HG03457 (cell line): ENCODE measurements around the gene DNAJB1.
A peak's percentile ranks its signal among the peaks of the same experiment; 100 is the strongest.
"Not testable (repeated sequence)": the region's sequence is repeated elsewhere in the genome, so short reads cannot be mapped to it uniquely, and the experiment has no call there.

Experiments used
- ATAC-seq: cut with Tn5 transposase; IDR thresholded peaks from one replicate; pipeline ENCODE4 v1.9.1; 2021; ENCODE audit warnings: moderate number of reproducible peaks; ENCODE audit not compliant: unreplicated experiment

DNAJB1 gene

DNA sequence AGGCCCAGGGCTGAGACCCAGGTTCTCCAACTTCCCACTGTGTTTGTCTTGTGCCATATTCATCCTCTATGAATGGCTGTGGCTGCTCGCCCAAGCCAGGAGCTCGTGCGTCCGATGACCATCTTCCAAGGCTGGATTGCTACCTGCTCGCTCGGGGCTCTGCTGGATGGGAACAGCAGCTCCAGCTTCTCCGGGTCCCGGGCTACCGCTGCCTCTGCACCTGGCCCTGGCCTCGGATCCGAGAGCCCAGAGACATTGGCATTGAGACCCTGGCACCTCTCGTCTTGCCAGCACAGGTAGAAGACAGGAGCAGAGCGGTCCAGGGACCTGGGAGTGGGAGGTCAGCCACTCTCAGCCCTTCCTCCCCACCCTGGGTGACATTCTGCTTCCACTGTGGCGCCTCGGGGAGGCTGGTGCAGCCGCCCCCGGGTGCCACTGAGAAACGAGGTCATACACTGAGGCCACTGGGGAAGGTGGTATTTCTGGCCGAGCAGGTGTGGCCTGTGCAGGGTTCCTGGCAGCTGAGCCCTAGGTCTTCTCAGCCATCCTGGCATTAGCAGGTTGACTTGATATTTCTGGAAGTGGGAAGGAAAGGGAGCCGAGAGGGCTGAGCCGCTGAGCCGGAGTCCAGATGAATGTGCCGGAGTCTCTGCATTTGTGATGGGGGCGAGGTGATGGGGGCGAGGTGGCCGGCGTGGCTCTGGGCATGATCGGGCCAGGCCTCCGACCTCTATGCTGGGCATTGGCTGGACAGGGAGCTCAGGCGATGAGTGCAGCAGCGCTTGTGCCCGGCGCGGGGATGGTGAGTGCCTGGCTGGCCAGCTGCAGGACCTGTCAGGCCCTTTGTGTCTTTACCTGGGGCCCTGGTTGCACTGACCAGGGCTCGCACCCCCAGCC is 35.1 kb upstream of the DNAJB1 start:
- ATAC-seq = no peak

DNA sequence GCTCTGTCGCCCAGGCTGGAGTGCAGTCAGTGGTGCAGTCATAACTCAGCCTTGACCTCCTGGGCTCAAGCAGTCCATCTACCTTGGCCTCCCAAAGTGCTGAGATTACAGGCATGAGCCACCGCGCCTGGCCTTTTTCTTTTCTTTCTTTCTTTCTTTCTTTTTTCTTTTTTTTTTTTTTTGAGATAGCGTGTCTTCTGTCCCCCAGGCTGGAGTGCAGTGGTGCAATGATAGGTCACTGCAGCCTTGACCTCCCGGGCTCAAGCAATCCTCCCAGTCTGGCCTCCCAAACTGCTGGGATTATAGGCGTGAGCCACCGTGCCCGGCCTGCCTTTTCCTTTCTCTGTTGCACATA is 33.8 kb upstream of the DNAJB1 start:
- not testable (repeated sequence) for ATAC-seq

DNA sequence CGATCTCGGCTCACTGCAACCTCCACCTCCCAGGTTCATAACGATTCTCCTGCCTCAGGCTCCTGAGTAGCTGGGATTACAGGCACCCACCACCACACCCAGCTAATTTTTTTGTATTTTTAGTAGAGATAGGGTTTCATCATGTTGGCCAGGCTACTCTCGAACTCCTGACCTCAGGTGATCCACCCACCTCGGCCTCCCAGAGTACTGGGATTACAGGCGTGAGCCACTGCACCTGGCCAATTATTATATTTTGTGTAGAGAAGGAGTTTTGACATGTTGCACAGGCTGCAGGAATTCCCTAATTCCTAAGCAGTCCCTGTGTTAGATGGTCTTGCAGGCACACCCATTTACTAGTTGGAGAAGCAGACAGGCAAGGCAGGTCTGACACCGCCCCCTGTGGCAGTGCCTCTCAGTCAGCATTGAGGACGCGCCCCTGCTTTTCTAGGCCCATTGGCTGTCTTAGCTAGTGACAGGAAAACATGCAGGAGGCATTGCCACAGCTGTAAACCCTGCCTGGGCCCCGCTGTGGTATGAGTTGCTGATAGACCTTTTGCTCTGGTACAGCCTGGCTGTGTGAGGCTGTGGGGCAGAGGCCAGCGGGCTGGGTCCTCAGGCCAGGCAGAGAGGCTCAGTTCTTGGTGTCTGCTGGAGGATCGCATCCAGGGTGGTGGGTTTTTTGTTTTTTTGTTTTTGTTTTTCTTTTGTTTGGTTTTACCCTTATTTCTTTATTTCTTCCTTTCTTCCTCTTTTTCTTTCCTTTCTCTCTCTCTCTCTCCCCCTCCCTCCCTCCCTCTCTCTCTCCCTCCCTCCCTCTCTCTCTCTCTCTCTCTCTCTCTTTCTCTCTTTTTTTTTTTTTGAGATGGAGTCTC is 33.2 kb upstream of the DNAJB1 start:
- not testable (repeated sequence) for ATAC-seq

DNA sequence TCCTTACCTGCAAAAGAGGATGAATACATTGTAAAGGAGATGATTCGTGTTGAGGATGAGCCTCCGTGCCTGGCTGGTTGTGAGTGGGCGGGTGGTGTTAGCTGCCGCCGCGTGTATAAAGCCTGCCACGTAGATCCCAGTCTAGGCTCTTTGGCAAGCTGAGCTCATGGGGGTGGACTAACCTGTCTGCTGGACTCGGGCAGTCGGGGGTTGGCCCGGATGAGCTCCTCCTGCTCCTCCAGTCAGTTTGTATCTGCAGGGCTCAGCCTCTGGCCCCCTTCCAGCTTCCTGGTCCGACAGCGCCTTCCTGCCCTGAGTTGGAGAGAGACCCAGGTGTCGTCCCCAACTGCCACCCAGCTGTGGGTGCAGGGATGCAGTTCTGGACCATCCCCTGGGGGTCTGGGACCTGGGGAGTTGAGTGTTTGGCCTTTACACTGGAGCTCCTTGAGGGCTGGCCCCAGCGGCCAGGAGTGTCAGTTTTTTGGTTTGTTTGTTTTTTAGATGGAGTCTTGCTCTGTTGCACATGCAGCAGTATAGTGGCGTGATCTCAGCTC is 32.1 kb upstream of the DNAJB1 start:
- ATAC-seq = no peak

DNA sequence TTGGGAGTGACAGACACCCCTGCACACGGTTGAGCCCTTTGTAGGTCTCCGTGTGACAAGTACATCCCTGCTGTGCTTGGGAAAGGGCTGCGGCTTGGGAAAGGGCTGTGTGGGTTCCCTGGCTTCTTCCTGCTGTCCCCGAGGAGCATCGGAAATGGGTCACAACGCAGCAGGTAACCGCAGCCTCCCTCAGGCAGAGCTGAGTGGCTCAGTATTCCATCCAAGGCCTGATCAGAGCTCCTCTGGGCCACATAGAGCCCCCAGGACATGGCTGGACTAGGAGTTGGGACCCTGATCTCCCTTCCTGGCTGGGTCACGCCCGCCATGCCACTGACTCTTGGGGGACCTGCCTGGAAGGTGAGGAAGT is 27.5 kb upstream of the DNAJB1 start:
- ATAC-seq = no peak

DNA sequence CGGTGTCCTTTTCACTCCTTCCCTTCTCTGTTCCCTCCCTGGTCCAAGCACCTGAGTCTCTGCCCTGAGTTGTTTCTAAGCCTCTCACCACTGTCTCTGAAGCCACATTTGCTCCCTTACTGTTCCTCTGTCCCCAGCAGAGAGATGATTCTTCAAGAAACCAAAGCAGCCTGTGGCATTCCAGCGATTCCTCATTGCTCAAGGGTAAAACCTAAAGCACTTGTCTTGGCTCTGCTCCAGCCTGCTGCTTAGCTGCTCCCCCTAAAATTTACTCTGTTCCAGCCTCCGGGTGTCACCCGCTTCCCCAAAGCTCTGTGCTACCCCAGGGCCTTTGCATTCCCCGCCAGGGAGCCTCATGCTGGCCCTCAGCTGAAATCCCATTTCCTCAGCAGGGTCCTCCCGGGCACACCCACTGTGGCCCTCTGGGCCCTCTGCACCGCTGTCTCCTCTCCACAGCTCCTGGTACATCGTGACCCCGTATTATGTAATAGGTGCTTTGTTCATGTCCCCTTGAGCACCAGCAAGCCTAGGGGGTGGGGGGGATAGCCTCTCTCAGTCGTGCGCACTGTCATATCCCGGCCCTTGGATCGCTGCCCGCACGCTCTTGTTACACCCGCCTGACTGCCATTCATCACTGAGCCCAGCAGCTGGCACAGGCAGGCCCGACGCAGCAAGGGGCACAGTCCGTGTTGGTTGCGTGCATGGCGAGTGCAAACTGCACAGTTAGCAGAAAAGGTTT is 26.9 kb upstream of the DNAJB1 start:
- no peak for ATAC-seq

DNA sequence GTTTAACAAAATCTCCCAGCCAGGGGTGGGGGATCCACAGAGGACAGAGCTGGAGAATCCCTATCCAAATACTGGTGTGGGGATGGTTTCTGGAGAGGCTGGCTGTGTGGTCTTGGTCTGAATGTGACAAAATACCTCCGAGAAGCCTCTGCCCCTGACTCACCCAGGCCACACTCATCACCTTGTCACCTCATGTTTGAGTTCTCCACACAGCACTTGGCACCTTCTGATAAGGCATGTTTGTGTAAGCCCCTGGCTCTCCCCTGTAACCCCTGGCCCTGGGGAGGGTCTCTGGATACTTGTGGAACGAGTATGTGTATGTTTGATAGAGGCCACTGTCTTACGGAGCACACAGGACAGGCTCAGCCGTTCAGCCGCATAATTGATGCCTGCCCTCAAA is 25.9 kb upstream of the DNAJB1 start:
- ATAC-seq = no peak

DNA sequence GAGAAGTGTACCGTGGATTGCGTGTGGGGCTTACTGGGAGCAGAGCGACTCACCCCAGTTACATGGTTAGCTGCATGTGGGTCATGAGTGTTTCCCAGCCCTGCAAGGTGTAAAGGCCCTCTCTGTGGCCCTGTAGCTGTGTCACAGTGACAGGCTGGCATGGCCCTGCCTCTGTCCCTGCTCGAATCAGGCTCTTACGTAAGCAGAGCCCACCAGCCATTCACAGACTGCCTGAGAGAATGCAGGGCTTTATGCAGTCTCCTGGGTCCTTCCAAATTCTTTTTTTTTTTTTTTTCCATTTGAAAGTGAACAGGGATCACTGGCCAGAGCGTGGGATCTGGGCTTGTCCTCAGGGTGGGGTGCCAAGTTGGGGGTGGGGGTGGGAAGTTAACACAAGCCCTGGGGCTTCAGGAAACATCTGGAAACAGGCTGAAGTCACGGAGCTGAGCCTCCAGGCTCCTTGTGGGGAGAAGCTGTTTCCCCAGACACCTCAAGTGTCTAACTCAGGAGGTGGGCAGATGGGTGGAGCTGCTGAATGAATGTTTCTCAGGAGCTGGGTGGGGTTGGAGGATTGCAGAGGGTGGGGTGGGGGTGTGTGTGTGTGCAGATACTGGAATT is 24.6 kb upstream of the DNAJB1 start:
- ATAC-seq = no peak

DNA sequence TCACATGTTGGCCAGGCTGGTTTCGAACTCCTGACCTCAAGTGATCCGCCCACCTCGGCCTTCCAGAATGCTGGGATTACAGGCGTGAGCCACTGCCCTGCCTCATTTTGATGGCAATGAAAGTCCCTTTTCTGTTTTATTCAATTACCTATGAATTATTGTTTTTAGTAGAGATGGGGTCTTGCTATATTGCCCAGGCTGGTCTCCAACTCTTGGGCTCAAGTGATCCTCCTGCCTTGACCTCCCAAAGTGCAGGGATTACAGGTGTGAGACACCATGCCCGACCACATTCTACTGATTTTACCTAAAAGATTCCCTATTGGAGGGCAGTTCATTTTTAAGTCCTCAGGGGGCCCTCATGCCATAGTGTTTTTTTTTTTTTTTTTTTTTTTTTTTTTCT is 23.8 kb upstream of the DNAJB1 start:
- not testable (repeated sequence) for ATAC-seq

DNA sequence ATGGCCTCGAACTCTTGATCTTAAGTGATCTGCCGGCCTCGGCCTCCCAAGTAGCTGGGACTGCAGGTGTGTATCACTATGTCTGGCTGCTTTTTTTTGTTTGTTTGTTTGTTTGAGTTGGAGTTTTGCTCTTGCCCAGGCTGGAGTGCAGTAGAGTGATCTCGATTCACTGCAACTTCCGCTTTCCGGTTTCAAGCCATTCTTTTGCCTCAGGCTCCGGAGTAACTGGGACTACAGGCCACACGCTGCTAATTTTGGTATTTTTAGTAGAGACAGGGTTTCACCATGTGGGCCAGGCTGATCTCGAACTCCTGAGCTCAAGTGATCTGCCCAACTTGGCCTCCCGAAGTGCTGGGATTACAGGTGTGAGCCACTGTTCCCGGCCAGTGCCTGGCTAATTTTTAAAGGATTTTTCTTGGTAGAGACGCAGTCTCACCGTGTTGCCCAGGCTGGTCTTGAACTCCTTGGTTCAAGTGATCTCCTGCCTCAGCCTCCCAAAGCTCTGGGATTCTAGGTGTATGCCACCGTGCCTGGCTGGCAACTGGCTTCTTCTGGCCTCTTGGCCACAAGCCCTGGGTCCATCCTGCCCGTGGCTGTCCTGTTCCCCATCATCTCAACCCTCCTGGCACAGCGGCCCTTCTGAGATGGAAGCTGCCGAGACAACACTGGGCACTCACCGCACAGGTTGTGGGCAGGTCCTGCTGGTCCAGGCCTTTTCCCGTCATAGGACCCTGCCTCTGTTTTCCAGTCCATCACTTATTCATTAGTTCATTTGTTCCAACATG is 22.7 kb upstream of the DNAJB1 start:
- ATAC-seq = no peak

DNA sequence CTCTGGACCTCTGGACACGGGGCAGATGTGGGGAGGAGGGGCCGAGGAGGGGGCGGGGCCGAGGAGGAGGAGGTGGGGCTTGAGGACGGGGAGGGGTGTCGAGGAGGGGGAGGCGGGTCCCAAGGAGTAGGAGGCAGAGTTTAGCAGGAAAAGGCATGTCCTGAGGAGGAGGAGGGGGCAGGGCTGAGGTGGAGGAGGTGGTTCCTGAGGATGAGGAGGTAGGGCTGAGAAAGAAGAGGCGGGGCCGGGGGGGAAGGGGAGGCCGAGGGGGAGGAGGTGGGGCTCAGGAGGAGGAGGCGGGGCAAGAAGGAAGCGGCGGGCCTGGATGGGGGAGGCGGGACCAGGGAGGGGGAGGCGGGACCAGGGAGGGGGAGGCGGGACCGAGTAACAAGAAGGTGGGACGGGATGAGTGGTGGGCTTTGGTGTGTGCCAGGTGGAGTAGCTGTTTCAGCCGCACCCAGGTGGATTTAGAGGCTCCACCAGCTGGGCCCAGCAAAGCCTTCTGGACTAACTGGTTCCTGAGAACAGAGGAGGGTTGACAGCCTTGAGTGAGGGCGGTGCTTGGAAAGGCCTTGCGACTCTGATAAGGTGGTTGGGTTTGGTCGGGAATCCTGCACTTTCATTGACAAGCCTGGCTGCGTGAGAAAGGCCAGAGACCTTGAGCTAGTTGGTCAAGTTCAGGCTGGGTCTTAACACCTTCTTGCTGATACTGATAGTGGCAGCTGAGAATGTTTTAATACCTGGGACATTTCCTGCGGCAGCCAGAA is 18.9 kb upstream of the DNAJB1 start:
- ATAC-seq = no peak

DNA sequence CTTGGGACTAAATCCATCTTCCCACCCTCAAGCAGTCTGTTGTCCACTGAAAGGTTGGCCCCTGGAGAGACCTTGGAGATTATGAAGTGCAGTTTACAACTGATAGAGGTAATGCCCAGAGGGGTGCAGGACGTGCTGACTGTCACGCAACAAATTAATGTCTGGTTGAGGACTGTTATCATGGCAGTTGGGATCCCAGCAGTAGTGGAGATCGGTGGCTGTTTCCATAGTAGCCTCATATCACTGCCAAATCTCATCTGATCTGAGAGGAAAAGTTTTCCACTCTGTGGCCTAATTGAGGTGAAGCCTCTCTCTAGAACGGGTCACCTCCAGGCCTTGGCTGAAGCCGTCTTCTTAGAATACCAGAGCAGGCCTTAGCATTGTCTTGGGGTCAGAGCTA is 15.3 kb upstream of the DNAJB1 start:
- no peak for ATAC-seq

DNA sequence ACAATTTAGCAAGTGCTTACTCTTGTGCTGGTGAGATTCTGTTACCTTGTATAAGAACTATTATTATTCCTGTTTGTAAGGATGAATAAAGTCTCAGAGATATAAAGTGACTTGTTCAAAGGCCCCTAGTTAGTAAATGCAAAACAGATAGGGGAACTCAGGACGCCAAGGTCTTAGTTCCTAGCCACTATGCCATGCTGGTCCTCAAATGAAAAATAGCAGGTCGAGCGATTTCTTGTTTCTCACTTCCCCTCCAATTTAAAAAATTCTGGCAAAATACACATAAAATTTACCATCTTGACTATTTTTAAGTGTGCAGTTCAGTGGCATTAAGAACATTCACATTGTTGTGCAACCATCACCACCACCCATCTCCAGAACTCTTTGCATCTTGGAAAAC is 12.3 kb upstream of the DNAJB1 start:
- ATAC-seq = no peak

DNA sequence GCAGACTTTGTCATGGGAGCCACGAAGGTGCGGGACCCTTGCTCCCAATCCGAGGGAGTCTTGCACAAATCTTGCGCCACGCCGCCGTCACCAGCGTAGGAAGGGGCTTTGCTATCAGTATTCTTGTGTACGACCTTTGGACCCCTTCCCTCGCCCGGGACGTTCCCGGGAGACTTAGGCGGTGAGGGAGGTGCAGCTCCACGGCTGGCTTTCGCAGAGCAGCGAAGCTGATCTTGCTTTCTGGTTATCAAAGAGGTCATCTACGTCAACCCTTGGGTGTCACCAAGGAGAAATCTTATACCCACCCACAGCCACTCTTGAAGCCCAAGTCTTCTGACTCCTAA is 11.8 kb upstream of the DNAJB1 start:
- ATAC-seq = no peak

DNA sequence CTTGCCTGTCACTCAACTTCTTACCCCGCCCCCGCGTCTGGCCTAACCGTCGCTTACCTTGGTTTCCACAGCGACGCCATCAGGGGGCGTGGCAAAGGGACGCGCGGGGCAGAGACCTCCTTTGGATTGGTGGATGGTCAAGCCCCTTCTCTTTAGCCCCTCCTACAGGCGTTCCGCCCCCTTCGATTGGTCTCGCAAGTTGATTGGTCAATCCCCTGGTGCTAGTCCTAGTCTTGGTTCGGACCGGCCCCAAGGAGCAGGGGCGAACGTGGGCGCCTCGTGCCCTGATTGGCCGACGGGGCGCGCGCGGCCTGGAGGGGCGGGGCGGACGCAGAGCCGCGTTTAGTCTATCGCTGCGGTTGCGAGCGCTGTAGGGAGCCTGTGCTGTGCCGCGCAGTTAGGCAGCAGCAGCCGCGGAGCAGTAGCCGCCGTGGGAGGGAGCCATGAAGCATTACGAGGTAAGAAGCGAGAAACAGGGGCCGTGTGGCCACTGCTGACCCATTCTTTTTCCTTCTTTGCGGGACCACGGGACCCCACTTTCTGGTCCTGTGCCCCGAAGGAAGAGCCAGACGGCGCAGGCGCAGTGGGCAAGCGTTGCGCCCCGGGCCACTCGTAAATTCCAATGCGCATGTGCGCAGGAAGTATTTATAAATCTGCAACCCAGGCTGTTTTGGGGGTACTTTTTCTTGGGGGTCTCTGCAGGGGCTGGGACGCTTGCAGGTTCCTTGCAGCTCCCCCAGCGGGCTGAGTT is 11.2 kb upstream of the DNAJB1 start, which contains the start of gene TECR:
TECR (plus strand) TSS at position 341 of the 751 bp plus-strand sequence; CDS start at position 444, 103 bp downstream.
- peak; percentile 87 for ATAC-seq

DNA sequence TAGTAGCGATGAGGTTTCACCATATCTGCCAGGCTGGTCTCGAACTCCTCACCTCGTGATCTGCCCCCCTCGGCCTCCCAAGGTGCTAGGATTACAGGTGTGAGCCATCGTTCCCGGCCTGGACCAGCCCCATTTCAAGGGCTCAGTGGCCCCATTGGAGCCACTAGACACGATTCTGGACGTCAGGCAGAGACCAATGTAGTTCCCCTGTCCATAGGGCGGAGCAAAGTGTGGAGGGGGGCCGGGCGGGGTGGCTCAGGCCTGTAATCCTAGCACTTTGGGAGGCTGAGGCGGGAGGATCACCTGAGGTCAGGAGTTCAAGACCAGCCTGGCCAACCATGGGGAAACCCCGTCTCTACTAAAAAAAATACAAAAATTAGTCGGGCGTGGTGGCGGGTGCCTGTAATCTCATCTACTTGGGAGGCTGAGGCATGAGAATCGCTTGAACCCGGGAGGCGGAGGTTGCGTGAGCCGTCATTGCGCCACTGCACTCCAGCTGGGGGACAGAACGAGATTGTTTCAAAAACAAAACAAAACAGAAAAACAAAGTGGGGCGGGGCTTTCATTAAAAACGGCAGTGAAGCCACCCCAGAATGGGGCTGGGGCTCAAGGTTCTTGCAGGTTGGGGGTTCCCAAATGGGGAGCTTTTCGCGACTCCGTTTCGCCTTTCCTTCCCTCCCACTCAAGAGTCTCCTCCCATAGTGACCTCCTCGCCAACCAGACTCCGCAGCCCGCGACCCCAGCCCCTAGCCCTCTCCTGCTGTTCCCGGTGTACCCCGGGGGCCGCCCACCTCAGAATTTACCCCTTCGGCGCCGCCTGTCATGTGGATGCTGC is 10.4 kb upstream of the DNAJB1 start:
- no peak for ATAC-seq

DNA sequence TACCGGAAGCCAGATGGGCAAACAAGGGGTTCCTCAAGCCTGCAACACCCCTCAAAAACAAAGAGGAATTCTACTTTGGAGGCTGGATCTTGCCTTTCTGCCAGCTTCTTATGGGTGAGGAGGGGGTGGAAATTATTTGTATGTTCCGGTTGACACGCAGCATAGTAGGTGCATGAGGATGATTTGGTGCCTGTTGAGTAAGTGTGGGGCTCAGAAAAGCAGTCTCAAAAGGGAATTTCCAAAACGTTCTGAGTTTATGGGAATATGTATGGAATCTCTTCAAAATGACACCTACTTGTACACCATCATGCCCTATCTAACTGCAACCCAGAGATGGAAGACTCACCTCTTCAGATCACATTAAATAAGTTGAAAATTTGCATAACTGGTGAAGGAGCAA is 8.2 kb upstream of the DNAJB1 start:
- ATAC-seq = no peak

DNA sequence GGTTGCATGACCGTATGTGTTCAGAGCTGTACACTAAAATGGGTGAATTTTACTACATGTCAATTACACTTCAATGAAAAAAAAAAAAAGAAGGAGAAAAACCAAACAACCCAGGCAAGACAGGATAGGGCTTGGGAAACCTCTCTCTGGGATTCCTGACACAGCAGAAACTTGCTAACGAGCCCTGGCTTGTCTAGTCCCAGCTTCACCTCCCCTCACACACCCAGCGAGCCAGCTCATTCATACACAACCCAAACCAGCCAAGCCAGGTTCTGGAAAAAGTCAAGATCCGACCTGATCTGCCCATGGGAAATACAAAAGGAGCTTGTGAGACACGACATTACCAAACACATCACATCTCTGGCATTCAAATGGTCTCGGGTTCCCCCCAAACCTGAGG is 7.5 kb upstream of the DNAJB1 start:
- no peak for ATAC-seq
